ENCODE measurements around the gene COX7B2. TPM values are rescaled to one million over a fixed set of nuclear protein-coding genes. Genes with fewer than 3 reads are reported as not detected.

COX7B2 gene
- total and polyA plus RNA-seq, 2 donors (not counting 1 experiment from before 2014, with no cell fraction given): not detected

- POLR2A ChIA-PET: no interaction called here
Observed at GRCh38 chr4:46955601-46956000, 46.6 kb upstream of the COX7B2 start.

GRCh38 chr4:46954643-46955042, 45.6 kb upstream of the COX7B2 start:
- ChIA-PET POLR2A (no interaction called here), CTCF (no interaction called here)
- H3K4me1 Mint-ChIP-seq: no peaks in the 10 kb centered on the region
- DNase-seq (no peak), ATAC-seq (ENCODE audit: low read depth) (no peak)
- H3K4me2 ChIP-seq (replicated peaks; ENCODE audit: low read depth, low read length, poor library complexity, severe bottlenecking): no peak overlapping the region
- no peak overlapping the region for H3K9ac ChIP-seq (ENCODE audit: low read length)
- H3K79me2 ChIP-seq (ENCODE audit: control insufficient read depth, insufficient read depth, low read length): no peaks in the 10 kb centered on the region
- intact Hi-C loops (cut with micrococcal nuclease): no loop called here
- TF ChIP-seq CTCF (IDR thresholded peaks at IDR 0.05) (no peak), EZH2 (IDR thresholded peaks at IDR 0.05; ENCODE audit: borderline replicate concordance, insufficient read depth, low read depth, low read length, poor library complexity, severe bottlenecking) (no peak)
- no peaks in the 10 kb centered on the region for H3K4me1 ChIP-seq (ENCODE audit: control insufficient read depth in 2 of 2, insufficient read depth in 2 of 2, low read length in 2 of 2)
- H3K4me3 ChIP-seq (ENCODE audit: control extremely low read depth in 1 of 5, extremely low read depth in 1 of 5, insufficient read depth in 1 of 5, low read depth in 2 of 5, low read length in 4 of 5): no peak overlapping the region
- no peak overlapping the region for H3K4me3 Mint-ChIP-seq
- H3K36me3 ChIP-seq (replicated peaks in 1 of 2; ENCODE audit: control extremely low read depth in 1 of 2, control insufficient read depth in 1 of 2, extremely low read depth in 1 of 2, insufficient read depth in 2 of 2, low read length in 1 of 2): no peaks in the 10 kb centered on the region
- no peaks in the 10 kb centered on the region for H4K20me1 ChIP-seq (ENCODE audit: control insufficient read depth, insufficient read depth, low read length, poor library complexity, severe bottlenecking)
- no peaks in the 10 kb centered on the region for H3K9me3 ChIP-seq (ENCODE audit: control extremely low read depth in 1 of 3, control insufficient read depth in 2 of 3, insufficient read depth in 1 of 3, low read length in 2 of 3)
- no peak overlapping the region for H3K27ac Mint-ChIP-seq
- no peaks in the 10 kb centered on the region for H3K27me3 Mint-ChIP-seq
- H2AFZ ChIP-seq (ENCODE audit: insufficient read depth, low read depth, low read length, poor library complexity, severe bottlenecking): no peak overlapping the region
- H3K27me3 ChIP-seq (replicated peaks in 1 of 4; ENCODE audit: control extremely low read depth in 1 of 4, control insufficient read depth in 3 of 4, insufficient read depth in 4 of 4, low read length in 3 of 4): no peaks in the 10 kb centered on the region
- no peak overlapping the region for H3K27ac ChIP-seq (ENCODE audit: low read length in 2 of 2)
- no peaks in the 10 kb centered on the region for H3K9me3 Mint-ChIP-seq (ENCODE audit: insufficient read depth)

More at GRCh38 chr4:46955601-46956000, 46.6 kb upstream of the COX7B2 start:
- no peak overlapping the region for H3K4me2 ChIP-seq (replicated peaks; ENCODE audit: low read depth, low read length, poor library complexity, severe bottlenecking)
- no peaks in the 10 kb centered on the region for H3K9me3 Mint-ChIP-seq (ENCODE audit: insufficient read depth)
- TF ChIP-seq CTCF (IDR thresholded peaks at IDR 0.05) (no peak), EZH2 (IDR thresholded peaks at IDR 0.05; ENCODE audit: borderline replicate concordance, insufficient read depth, low read depth, low read length, poor library complexity, severe bottlenecking) (no peak)
- H3K4me1 Mint-ChIP-seq: no peaks in the 10 kb centered on the region
- H3K4me3 ChIP-seq (ENCODE audit: control extremely low read depth in 1 of 5, extremely low read depth in 1 of 5, insufficient read depth in 1 of 5, low read depth in 2 of 5, low read length in 4 of 5): no peak overlapping the region
- ATAC-seq (ENCODE audit: low read depth): no peak
- no peaks in the 10 kb centered on the region for H3K4me1 ChIP-seq (ENCODE audit: control insufficient read depth in 2 of 2, insufficient read depth in 2 of 2, low read length in 2 of 2)
- no peaks in the 10 kb centered on the region for H3K27me3 ChIP-seq (replicated peaks in 1 of 4; ENCODE audit: control extremely low read depth in 1 of 4, control insufficient read depth in 3 of 4, insufficient read depth in 4 of 4, low read length in 3 of 4)
- no peak overlapping the region for H3K9ac ChIP-seq (ENCODE audit: low read length)
- H2AFZ ChIP-seq (ENCODE audit: insufficient read depth, low read depth, low read length, poor library complexity, severe bottlenecking): no peak overlapping the region
- CTCF ChIA-PET: no interaction called here
- no peak overlapping the region for H3K27ac Mint-ChIP-seq
- no peaks in the 10 kb centered on the region for H3K9me3 ChIP-seq (ENCODE audit: control extremely low read depth in 1 of 3, control insufficient read depth in 2 of 3, insufficient read depth in 1 of 3, low read length in 2 of 3)
- H4K20me1 ChIP-seq (ENCODE audit: control insufficient read depth, insufficient read depth, low read length, poor library complexity, severe bottlenecking): no peaks in the 10 kb centered on the region
- H3K36me3 ChIP-seq (replicated peaks in 1 of 2; ENCODE audit: control extremely low read depth in 1 of 2, control insufficient read depth in 1 of 2, extremely low read depth in 1 of 2, insufficient read depth in 2 of 2, low read length in 1 of 2): no peaks in the 10 kb centered on the region
- no peaks in the 10 kb centered on the region for H3K79me2 ChIP-seq (ENCODE audit: control insufficient read depth, insufficient read depth, low read length)
- no peak overlapping the region for H3K27ac ChIP-seq (ENCODE audit: low read length in 2 of 2)
- intact Hi-C loops (cut with micrococcal nuclease): no loop called here
- DNase-seq: no peak
- H3K27me3 Mint-ChIP-seq: no peaks in the 10 kb centered on the region
- no peak overlapping the region for H3K4me3 Mint-ChIP-seq

Measured in B cell (primary cell).